Left kidney (tissue), 2 donors: ENCODE measurements around the gene ZNF687. TPM values are rescaled to one million over a fixed set of nuclear protein-coding genes. Genes with fewer than 3 reads are reported as not detected.

Source experiments
- DNase-seq: peaks from one replicate; pipeline ENCODE4 v3.0.0-alpha.2; 2013
- polyA plus RNA-seq: library from polyadenylated mRNA; unstranded; fragments of 120-200 nt; gene quantifications from one replicate; pipeline ENCODE4 v1.2.1, GENCODE V29; 2013; ENCODE audit not compliant: insufficient read length

The ZNF687 gene
- polyA plus RNA-seq, 1 donor = 21.2 TPM

DNA sequence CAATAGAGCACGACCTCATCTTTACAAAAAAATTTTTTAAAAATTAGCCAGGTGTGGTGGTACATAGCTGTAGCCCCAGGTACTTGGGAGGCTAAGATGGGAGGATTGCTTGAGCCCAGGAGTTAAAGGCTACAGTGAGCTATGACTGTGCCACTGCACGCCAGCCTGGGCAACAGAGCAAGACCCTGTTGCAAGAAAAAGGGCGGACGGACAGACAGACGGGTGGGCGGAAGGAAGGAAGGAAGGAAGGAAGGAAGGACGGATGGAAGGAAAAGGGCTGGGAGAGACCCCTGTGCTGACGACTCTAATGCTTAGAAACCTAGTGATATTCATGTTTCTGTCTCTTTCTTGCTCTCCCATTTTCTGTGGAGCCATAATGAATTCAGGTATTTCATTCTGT is 30.7 kb downstream of the ZNF687 start:
- no peak for DNase-seq

DNA sequence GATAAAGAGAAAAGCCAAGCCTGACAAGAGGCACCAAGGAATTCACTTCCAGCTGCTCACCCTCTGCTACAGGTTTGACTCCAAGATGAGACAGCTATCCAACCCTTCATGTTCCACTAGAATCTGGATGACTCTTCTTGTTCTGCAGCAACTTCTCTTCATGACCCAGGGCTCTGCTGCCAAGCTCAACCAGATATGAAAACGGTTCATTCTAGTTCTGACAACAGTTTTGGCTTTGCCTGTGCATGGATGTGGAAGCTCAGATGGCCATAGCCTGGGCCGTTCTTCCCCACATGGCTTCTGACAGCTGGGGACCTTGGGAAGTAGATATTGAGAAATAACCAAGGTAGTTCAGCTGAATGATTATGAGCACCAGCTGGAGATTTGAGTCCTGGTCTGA is 31.4 kb downstream of the ZNF687 start:
- no peak for DNase-seq

DNA sequence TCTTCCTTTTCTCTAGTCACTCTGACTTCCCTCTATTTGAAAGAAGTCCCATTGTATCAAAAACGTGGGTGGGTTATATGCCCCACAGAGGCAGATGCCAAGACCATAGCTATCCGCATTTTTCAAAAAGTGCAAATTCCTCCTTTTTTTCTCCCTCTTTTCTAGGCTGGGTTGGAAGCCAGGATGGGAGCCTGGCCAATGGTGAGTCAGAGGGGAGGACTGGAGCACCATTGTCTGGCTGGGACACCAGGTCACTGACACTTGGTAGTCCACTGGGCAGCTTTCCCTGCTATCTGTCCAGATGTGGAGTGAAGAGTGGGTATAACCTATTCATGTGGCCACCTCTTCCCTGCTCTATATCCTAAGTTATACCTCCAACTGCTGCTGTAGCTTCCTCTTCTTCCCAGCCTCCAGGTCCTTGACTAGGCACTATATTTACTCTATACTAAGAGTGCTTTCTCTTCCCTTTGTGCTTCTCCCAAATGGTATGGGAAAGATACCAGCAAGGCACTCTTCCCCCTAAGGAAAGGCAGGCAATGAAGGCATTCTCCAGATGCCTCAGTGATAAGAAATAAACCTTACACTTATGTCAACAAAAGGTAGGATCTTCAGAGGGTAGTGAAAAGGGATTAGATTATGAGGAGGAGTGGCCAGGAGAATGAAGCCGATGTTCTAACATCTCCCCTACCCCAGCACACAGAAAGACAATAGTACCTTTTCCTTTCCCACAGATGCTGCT is 32.2 kb downstream of the ZNF687 start:
- DNase-seq = no peak

DNA sequence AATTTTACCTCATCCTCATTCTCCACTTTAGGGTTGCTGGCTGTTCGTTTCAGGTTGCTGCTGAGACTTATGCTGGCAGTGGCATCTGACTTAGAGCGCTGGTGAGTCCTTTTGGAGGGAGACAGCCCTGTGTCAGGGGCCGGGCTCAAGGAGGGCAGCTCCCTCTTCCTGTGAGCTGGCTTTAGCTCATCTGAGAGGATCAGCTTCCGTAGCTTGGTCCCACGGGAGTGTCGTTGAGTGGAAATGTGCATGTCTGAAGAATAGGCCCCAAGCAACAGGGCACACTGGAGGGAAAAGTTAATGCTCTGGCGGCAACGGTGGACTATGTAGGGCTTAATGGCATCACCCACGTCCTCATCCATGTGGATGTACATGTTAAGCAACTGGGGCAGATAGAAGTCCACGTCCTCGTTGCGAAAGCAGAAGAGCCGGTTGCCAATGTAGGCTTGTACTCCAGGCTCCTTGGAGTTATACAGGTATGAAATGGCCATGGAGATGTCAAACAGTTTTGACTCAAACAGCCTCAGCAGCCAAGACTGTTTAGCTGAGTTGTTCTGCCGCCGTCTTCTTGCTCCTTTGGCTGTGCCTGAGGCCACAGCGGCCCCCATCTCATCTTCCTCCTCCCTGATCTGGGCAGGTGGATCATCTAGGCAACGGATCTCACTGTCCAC is 33.6 kb downstream of the ZNF687 start:
- no peak for DNase-seq

DNA sequence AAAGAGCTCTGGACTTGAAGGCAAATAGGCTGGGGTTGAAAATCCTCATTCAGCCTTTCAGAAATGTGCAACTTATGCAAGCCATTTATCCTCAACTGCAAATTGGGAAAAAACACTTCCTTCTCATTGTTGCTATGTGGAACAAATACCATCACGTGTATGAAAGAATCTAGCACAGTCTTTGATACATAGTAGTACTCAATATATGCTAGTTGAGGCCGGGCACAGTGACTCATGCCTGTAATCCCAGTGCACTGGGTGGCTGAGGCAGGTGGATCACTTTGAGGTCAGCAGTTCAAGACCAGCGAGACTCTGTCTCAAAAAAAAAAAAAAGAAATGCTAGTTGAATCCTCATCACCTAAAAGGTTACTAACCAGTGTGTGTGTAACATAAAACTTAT is 36.9 kb downstream of the ZNF687 start:
- no peak for DNase-seq

DNA sequence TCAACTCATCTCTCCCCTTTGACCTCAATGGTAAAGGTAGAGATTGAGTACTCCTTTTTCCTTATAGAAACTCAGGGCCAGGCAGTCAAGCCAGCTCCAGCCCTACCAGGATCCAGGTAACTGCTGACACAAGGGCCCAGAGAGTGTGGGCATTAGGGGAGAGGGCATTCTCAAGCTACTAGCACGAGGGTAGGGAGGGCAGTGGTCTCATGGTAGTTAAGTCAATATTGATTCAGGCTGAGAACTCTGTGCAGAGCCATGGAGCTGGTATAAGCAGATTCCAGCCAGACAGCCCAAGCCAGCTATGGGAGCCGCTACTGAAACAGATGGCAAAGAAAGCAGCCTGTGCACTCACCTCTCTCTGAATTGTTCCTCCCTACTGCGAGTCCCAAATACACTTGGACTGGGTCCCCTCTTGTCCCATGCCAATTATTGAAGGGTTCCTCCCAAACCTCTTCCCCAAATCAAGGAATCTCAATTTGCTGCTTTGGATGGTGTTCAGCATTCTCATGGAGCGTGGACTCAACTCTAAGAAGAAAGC is 42.4 kb downstream of the ZNF687 start:
- no peak for DNase-seq

DNA sequence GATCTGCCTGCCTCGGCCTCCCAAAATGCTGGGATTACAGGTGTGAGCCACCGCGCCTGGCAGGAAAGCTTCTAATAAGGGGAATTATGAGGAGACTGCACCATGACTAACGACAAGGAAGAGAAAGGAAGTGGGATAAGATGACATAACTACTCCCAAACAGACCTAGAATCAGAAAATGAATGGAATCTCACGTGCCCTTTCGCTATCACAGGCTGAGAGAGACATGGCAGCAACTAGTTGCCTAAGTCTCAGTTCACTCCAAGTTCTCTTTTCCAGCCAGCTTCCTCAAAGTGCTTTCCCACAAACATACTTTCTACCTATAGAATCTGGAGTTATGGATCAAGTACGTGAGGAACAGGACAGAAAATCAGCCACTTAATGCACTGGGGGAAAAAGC is 43.1 kb downstream of the ZNF687 start:
- DNase-seq = no peak

DNA sequence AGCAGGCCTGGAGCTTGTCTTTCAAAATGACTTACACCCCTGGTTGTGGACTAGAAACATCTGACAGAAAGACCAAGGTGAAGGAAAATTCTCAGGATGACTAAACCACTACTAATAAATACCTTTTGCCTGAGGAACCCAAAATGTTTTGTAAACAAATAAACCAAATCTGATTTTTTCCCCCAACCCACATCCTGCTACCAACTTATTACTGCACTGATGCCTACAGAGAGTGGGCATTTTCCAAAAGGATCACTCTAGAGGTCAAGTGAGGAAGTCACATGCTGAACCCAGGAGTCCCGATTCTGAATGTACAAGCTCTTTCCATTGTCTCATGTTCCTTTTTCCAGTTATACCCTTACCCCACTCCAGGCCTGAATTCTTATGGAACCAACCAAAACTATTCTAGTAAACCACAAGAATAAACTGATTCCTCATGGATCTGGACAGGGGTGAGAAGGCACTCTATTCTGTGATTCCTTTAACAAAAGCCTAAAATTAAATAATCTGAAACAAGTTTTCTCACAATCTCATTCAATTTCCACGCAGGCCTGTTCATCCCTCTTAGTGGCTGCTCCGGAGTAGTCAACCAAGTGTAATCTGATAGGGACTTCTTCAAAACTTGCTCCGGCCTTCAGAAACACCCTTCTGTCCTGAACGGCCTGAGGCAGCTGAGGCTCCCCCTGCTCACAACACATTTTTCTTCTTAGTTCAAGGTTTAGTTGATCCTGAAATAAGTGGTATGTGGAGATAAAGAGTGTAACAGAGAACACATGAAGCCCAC is 43.7 kb downstream of the ZNF687 start:
- no peak for DNase-seq

DNA sequence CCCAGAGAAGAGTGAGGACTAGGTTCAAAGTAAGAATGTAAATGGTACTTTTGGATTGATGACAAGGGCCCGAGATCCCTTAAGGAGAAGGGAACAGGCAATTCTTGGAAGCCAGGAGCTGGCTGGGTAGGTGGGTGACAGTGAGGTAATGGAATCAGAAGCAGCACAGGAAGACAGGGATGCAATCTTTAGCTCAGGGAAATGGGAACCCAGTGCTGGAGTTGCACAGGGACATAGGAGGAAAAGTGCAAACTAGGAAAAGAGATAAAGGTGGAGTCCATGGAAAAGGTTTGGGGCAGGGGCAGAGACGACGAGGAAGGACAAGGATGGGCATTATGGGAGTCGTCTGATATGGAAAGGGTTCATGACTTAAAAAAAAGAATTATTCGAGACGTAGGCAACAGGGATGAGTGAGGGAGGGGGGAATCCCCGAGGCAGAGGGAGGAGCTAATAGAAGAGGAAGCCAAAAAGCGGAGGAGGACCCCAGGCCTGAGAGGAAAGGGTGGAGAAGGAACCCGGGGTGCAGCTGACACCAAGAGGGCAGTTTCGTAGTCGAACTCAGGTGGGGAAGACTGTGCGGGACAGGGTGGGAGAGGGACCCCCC is 44.6 kb downstream of the ZNF687 start:
- no peak for DNase-seq

DNA sequence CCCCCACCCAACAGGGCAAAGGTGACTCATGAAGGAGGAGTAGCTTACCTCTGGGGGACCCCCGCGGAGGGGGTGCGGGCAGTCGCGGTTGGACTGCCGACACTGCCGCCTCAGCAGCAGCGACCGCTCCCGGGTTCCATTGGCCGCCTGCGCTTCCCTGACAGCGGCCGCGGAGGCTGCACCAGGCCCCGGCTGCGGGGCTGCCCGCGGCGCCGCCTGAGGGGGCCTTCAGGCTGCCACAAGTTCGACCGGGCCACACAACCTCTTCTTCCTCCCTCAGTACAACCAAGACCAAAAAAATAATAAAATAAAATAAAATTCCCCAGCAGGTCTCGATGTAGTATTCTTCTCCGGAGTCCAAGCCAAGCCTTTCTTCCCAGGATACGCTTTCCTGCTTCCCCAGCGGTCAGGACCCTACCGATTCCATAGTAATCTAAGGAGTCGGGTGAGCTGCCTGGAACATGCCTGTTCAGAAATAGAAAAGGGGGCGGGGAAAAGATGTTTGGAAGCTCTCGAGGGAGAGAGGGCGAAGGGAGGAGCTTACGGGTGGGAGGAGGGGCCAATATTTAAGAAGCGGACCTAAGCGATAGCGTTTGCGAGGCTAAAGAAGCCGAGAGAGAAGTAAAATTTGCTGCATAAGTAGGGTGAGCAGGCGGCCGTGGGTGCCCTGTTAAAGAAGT is 45.3 kb downstream of the ZNF687 start, which contains the start of gene PI4KB:
Gene PI4KB, minus strand, starts transcription at position 194 of the 680 bp plus-strand sequence. CDS start 10,935 bp downstream, outside the sequence.
- peak; percentile 99 for DNase-seq

DNA sequence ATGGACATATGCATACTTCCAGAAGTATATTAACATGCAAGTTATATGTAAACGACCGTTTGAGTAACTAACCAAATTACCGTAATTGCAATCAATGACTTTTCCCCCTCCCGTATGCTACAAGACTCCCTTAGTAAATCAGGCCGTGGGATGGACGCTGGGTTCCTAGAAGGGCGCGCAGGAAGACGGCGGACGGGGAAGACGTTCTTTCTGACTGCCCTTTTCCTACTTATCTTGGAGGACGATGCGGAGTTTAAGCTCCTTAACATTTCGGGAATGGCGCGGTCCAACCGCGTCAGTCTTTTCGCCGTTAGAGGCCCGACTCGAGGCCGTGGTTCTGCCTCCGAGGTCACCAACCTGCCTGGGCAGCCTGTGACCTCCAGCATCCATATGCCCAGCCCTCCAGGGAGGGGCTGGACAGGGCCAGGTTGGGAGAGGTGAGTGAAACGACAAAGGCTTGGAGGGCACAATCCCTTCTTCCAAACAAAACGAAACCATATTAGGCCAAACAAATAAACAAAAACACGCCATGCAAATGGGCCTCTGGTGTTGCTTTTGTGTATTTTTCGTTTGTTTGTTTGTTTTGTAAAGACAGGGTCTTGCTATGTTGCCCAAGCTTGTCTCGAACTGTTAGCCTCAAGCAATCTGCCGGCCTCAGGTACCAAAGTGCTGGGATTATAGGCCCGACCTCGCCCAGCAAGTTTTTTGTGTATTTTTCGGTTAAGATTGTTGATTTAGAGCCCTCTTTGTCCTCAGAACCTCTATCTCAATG is 46.0 kb downstream of the ZNF687 start:
- DNase-seq = peak; percentile 40

DNA sequence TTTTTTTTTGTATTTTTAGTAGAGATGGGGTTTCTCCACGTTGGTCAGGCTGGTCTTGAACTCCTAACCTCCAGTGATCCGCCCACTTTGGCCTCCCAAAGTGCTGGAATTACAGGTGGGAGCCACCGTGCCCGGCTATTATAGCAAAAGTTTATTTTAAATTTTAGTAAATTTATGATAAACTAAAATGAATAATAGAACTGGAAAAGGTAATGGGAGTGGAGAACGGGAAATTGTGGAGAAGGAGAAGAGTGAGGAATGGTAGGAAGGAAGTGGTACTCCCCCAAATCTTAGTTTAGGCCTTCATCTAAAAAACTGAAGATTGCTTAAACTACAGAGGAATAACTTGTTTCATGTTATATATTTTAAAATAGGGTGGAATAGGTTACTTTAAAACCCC is 52.7 kb downstream of the ZNF687 start:
- no peak for DNase-seq

DNA sequence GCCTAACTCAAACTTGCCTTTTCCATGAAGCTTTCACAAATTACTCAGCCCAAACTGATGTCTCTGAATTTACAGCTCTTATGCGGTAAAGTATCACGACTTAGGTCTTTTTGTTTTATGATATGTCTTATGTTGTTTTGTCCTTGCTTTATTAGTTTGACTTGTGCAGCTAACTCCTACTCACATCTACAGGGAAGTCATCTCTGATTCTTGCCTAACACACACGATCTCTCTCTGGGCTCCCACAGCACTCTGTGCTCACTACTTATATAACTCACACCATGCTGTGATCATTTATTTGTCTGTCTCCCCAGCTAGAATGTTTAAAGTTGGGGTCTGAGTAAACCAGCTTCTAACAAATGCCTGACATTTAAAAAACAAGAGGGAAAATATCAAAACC is 54.5 kb downstream of the ZNF687 start:
- DNase-seq = no peak

DNA sequence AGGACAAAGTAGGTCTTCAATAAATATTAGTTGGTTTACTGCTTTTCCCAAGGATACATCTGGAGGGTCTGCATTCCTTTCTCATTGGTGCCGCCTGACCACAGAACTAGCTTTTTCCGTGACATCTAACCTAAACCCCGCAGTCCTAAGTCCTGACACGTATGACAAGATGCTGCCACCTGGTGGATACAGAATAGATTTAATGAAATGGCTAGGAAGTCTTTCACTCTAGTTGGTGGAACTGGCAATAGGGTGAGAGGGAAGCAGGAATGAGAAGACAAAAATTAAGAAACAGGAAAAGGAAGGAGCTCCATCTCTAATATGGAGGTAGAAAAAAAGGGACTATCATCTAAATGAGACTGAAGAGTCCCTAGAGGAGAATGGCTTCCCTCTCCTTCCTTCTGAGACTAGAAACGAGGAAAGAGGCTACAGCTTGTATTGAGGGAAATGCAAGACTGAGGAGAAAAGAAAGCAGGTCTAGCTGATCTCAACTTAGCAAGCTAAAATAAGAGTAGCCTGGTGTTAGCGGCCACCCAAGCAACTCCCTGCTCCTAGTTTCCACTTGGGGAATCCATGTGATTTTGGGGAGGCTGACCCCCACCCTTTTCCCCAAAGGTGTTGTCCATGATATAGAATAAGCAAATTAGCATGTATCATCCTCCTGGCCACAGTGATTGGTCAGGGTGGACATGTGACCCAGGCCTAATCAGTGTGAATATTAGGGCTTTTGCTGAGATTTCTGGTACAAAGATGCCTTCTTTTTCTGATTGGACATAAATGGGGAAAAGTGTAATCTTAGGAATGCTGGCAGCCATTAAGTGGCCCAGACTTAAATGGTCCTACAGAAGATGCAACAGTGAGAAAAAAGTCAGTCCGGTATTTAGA is 59.0 kb downstream of the ZNF687 start:
- peak; percentile 86 for DNase-seq

Other genes starting within 250 kb of the ZNF687 start
- 3.4 TPM for gene BNIPL, start 245.7 kb upstream of the ZNF687 start, polyA plus RNA-seq
- 10.0 TPM for gene C1orf56, start 234.5 kb upstream of the ZNF687 start, polyA plus RNA-seq
- gene CDC42SE1, start 222.7 kb upstream of the ZNF687 start, polyA plus RNA-seq = 88.6 TPM
- 25.4 TPM for gene MLLT11, start 221.9 kb upstream of the ZNF687 start, polyA plus RNA-seq
- gene GABPB2, start 211.5 kb upstream of the ZNF687 start, polyA plus RNA-seq = 16.2 TPM
- 29.8 TPM for gene SEMA6C, start 135.7 kb upstream of the ZNF687 start, polyA plus RNA-seq
- 1.6 TPM for gene TNFAIP8L2, start 125.7 kb upstream of the ZNF687 start, polyA plus RNA-seq
- gene LYSMD1, start 116.4 kb upstream of the ZNF687 start, polyA plus RNA-seq = 16.9 TPM
- gene SCNM1, start 116.2 kb upstream of the ZNF687 start, polyA plus RNA-seq = 42.3 TPM
- 1.7 TPM for gene TMOD4, start 106.3 kb upstream of the ZNF687 start, polyA plus RNA-seq
- 67.6 TPM for gene VPS72, start 92.1 kb upstream of the ZNF687 start, polyA plus RNA-seq
- gene PIP5K1A, start 83.7 kb upstream of the ZNF687 start, polyA plus RNA-seq = 92.7 TPM
- gene PSMD4, start 27.6 kb upstream of the ZNF687 start, polyA plus RNA-seq = 181 TPM
- gene PI4KB, start 45.1 kb downstream of the ZNF687 start, polyA plus RNA-seq = 73.8 TPM
- gene RFX5, start 65.0 kb downstream of the ZNF687 start, polyA plus RNA-seq = 44.8 TPM
- gene SELENBP1, start 90.4 kb downstream of the ZNF687 start, polyA plus RNA-seq = 50.4 TPM
- 237 TPM for gene PSMB4, start 117.3 kb downstream of the ZNF687 start, polyA plus RNA-seq
- gene POGZ, start 177.2 kb downstream of the ZNF687 start, polyA plus RNA-seq = 162 TPM
- gene CGN, start 229.1 kb downstream of the ZNF687 start, polyA plus RNA-seq = 55.6 TPM